GM12875 (cell line): Measurements from ENCODE around the gene RNF13.
"Not testable (repeated sequence)": the region's sequence is repeated elsewhere in the genome, so short reads cannot be mapped to it uniquely, and the experiment has no call there.

Experiments
- H3K4me3 ChIP-seq: one replicate; pipeline ENCODE4 v1.5.1; 2011; ENCODE audit warnings: low read depth, low read length, control low read depth
- TF ChIP-seq, protein P1 (sequence below): IDR thresholded peaks from 2 replicates; pipeline ENCODE4 v1.5.1; 2011; ENCODE audit warnings: low read depth, mild to moderate bottlenecking, control low read depth, inconsistent platforms, low read length, moderate library complexity, borderline replicate concordance; ENCODE audit not compliant: insufficient read depth

The RNF13 gene

DNA sequence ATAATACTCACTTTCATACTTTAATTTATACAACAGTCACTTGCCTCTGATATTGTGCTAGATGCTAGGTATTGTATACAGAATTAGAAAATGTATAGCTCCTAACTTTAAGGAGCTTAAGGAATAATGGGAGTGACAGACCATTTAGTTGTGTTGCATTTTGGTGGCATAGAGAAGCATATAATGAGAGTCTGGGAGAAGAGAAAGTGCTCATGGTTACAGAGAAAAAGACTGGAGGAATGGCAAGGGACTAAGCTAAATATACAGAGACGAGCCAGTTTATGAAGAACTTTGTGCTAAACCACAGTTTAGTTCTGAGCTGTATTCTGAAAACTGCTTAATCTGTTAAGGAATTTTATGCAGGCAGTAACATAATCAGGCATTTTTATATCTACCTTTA is 6.4 kb downstream of the RNF13 start:
- no peak overlapping the region for H3K4me3 ChIP-seq
- TF ChIP-seq, protein P1, sequence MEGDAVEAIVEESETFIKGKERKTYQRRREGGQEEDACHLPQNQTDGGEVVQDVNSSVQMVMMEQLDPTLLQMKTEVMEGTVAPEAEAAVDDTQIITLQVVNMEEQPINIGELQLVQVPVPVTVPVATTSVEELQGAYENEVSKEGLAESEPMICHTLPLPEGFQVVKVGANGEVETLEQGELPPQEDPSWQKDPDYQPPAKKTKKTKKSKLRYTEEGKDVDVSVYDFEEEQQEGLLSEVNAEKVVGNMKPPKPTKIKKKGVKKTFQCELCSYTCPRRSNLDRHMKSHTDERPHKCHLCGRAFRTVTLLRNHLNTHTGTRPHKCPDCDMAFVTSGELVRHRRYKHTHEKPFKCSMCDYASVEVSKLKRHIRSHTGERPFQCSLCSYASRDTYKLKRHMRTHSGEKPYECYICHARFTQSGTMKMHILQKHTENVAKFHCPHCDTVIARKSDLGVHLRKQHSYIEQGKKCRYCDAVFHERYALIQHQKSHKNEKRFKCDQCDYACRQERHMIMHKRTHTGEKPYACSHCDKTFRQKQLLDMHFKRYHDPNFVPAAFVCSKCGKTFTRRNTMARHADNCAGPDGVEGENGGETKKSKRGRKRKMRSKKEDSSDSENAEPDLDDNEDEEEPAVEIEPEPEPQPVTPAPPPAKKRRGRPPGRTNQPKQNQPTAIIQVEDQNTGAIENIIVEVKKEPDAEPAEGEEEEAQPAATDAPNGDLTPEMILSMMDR, result no peak

DNA sequence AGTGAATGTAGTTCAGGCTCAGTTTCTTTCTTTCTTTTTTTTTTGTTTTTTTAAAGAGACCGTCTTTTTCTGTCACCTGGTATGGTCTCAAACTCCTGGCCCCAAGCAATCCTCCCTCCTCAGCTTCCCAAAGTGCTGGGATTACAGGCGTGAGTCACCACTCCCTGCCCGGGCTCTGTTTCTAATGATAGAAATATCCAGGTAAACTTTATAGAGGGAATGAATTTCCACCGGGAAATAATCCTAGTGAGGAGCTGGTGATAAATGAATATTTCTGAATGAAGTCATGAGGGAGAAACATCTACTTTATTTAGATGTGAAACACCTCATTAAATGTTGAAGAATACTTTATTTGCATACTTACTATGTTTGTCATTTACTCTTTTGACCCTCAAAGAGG is 7.2 kb downstream of the RNF13 start:
- no peak overlapping the region for H3K4me3 ChIP-seq
- TF ChIP-seq, protein P1, result no peak

DNA sequence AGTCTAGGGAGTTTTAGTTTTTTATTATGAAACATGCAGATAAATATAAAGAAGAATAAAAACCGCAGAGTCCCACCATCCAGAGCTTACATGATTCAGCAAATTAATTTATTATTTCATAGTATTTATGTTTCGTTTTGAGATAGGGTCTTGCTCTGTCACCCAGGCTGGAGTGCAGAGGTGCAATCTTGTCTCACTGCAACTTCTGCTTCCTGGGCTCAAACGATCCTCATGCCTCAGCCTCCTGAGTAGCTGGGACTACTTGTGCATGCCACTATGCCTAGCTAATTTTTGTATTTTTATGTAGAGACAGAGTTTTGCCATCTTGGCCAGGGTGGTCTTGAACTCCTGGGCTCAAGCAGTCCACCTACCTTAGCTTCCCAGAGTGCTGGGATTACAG is 13.6 kb downstream of the RNF13 start:
- TF ChIP-seq, protein P1, result no peak
- no peak overlapping the region for H3K4me3 ChIP-seq

DNA sequence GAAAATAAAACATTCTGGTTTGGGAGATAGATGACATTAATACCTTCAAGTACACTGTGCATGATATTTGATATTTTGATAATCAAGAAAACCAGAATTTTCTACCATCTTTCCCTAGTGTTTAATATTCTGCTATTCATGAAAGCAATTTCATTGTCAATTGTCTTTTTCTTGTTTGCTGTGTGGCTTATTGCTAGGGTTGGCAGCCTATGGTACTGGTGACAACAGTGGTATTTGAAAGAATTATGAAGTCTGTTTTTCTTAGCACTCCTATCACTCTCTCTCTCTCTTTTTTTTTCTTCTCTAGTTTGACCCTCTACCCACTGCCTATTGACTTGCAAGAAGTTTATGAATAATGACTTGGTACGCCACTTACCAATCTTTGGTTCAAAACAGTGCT is 15.4 kb downstream of the RNF13 start:
- no peak overlapping the region for H3K4me3 ChIP-seq
- TF ChIP-seq, protein P1, result no peak

DNA sequence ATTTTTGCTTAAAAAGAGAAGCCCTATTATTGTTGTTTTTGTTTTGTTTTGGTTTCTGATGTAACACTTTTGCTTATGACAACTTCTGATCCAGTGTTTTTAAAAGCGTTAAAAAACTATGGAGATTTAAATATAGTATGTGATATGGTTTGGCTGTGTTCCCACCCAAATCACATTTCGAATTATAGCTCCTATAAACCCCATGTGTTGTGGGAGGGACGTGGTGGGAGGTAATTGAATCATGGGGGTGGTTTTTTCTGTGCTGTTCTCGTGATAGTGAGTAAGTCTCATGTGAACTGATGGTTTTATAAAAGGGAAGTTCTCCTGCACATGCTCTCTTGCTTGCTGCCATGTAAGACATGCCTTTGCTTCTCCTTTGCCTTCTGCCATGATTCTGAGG is 16.6 kb downstream of the RNF13 start:
- not testable (repeated sequence) for H3K4me3 ChIP-seq

DNA sequence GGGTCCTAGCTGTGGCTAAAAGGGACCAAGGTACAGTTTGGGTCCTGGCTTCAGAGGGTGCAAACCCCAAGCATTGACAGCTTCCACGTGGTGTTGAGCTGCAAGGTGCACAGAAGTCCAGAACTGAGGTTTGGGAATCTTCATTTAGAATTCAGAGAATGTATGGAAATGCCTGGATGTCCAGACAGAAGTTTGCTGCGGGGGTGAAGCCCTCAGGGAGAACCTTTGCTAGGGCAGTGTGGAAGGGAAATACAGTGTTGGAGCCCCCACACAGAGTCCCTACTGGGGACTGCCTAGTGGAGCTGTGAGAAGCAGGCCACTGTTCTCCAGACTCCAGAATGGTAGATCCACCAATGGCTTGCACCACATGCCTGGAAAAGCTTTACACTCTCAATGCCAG is 17.9 kb downstream of the RNF13 start:
- H3K4me3 ChIP-seq, result no peak overlapping the region
- TF ChIP-seq, protein P1, result no peak

DNA sequence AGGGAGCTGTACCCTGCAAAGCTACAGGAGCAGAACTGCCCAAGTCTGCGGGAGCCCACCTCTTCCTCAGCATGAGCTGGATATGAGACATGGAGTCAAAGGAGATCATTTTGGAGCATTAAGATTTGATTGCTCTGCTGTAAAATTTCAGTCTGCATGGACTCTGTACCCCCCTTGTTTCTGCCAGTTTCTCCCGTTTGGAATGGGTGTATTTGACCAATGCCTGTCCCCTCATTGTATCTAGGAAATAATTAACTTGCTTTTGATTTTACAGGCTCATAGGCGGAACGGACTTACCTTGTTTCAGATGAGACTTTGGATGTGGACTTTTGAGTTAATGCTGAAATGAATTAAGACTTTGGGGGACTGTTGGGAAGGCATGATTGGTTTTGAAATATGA is 18.3 kb downstream of the RNF13 start:
- TF ChIP-seq, protein P1, result no peak
- no peak overlapping the region for H3K4me3 ChIP-seq

DNA sequence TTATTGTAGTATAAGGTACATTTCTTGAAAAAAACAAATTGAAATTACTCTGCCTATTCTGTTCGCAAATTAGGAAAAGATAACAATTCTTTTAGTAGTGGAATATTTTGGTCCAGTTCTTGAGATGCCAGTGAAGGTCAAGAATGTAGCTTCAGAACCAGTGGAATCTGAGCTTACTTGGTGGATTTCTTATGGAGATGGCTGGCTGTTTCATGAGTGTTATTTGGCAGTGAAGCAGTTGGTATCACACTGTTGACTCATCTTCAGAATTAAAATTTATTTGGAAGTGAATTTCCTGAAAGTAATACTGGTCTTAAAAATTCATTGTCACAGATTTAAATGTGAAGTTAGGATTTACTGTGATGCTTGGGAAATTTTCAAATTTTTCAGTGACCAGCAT is 19.1 kb downstream of the RNF13 start:
- TF ChIP-seq, protein P1, result no peak
- H3K4me3 ChIP-seq, result no peak overlapping the region
